GM20431 (cell line): ENCODE measurements around the gene ANAPC13.

Experiments used
- in situ Hi-C: fragments of 300-500 bp; cut with MseI, MboI; formaldehyde crosslinking; loops from one replicate; pipeline ENCODE4 v1.15.0; 2020; ENCODE audit warnings: low sequenced_read_pairs; ENCODE audit not compliant: unreplicated experiment

Gene ANAPC13, protein sequence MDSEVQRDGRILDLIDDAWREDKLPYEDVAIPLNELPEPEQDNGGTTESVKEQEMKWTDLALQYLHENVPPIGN

DNA sequence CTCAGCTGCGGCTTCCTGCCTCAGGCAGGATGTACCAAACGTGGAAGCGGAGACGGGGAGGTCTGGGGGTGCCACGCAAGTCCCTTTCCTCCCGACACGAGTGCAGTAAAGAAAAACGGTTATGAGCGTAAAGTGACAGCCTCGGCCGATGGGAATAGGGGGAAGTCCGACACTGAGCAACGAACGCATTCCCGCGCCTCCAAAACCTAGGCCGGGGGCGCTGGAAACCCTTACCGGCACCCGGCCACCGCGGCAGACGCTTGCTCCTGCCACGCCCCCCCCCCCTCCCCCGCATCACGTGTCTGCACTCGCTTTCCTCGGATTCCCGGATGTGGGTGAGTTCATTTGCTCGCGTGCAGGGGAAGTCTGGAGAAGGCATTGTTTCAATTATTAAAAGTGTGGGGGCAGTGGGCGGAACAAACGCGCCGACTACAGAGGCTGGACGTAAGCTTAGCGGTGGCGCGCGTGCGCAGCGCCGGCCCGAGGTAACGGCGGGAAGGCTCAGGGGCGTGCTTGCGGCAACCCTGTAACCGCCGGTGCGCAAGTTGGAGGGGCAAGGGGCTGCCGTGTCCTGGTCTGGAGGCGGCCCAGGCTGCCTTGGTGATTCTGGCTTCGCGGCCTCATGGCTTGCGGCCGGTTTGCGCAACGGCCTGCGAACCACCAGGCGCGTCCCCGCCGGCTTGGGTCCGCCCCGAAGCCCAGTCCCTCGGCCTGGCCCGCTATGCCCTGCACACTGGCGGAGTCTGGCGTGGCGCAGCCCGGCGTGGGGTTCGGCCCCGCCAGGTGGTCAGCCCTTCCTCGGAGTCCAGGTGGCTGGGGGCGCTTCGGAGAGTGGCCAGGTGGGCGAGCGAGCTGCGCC lies at the start of gene ANAPC13, which contains the start of gene CEP63:
Gene ANAPC13, minus strand, starts transcription at position 268 of the 859 bp plus-strand sequence. CDS start 3,081 bp downstream, outside the sequence.
Gene CEP63, plus strand, starts transcription at position 340 of the 859 bp plus-strand sequence. CDS start 9,264 bp downstream, outside the sequence.
- in situ Hi-C loops, result no loop called here

DNA sequence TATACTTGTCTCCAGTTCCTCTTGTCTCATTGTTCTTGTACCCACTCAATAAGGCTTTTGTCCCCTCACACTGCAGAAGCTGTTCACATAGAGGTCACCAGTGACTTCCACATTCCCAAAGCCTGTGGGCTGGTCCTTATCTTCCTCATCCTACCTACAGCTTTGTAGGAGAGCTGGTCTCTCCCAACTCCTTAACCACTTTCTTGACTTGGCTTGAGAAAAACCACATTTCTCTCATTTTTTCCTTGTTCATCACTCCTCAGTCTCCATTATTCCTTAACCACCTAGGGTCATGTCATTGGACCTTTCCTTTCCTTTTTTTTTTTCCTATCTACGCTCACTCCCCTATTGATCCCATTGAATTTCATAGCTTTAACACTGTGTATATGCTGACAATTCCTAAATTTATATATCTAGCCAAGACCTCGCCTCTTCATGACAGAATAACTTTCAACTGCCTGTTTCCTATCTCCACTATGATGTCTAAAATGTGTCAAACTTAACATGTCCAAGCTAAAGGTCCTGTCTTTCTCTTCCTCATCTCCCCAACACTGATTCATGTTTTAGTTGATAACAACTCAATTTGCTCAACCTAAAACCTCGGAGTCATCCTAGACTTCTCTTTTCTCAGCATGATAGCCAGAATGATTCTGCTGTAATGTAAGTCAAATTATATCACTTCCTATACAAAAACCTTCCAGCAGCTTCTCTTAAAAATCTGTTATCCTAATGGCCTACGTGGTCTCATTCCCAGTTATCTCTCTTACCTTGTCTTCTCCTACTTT lies 49.6 kb upstream of the ANAPC13 start:
- in situ Hi-C loops, result no loop called here

DNA sequence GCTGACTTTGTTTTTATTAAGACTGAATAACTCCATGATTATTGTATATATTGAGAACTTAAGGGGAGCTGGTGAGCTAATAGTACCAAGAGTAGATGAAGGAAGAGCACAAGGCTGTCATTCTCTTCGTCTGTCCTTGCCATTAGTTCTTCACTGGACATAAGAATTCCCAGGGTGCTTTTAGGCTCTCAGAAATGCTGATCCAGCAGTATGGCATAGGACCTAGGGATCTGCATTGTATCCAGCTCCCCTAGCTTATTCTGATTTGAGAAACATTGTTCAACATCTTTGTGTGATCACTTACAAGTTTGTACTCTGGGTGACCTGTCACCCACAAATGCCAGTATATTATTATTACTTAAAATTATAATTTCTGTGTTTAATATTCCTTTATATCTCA lies 47.7 kb upstream of the ANAPC13 start:
- in situ Hi-C loops, result no loop called here

DNA sequence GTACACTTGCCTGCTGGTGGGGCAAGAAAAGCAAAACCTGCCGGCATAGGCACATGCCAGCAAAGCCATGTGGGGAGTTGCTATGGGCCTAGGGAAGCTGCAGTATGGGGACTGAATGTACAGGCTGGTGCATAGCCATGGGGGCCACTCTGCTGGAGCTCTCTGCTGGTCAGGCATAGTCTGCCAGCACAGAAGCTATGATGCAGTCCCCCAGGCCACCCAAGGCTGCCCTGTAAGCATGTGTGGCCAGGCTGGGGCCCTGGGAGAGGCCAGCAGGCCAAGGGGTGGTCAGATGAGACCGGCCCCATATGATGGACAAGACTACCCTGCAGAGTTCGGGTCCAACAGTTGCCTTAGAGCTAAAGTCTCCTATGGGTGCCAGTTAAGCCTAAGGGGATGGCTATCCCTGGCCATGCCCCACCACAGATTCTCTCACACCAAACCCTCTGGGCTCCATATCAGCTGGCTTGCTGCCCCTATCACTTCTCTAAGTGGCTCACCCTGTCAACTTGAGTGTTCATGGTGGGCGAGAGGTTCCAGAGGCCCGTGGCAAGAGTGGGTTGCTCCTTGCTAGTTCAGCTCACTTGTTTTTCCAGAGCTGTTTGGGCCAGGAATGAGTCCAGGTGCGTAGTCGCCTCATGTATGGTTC lies 41.9 kb upstream of the ANAPC13 start:
- in situ Hi-C loops, result no loop called here

DNA sequence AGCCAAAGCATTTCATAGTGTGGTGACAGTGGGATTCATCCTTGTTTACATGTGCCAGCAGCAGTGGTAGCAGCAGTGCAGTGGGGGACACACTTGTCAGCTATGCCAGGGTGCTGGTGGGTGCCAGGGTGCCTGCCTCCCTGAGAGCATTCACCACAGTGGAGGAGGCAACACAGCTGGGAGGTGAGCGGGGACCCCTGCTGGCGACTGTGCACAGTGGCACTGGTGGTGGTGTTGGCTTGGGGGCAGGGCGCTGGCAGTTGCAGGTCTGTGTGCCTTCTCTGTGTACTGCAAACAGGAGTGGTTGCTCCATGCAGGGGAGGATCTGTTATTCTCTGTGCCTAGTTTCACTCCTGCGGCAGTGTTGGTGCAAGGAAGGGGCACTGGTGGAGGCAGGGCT lies 41.3 kb upstream of the ANAPC13 start:
- in situ Hi-C loops, result no loop called here

DNA sequence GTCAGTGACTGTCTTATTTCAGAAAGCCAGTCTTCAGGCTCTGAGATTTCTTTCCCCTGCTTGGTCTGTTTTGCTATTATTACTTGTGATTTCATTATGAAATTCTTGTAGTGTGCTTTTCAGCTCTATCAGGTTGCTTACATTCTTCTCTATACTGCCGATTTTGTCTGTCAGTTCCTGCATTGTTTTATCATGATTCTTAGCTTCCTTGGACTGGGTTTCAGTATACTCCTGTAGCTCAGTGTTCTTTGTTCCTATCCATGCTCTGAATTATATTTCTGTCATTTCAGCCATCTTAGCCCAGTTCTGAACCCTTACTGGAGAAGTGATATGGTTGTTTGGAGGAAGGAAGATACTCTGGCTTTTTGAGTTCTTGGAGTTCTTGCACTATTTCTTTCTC lies 40.5 kb upstream of the ANAPC13 start:
- in situ Hi-C loops, result no loop called here

DNA sequence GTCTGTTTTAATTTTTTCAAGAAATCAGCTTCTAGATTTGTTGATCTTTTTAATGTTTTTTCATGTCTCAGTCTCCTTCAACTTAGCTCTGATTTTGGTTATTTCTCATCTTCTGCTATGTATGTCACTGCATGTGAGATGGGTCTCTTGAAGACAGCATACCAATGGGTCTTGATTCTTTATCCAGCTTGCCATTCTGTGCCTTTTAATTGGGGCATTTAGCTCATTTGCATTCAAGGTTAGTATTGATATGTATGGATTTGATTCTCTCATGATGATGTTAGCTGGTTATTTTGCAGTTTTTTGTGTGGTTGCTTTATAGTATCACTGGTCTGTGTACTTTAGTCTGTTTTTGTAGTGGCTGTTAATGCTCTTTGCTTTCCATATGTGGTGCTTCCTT lies 39.5 kb upstream of the ANAPC13 start:
- in situ Hi-C loops, result no loop called here

DNA sequence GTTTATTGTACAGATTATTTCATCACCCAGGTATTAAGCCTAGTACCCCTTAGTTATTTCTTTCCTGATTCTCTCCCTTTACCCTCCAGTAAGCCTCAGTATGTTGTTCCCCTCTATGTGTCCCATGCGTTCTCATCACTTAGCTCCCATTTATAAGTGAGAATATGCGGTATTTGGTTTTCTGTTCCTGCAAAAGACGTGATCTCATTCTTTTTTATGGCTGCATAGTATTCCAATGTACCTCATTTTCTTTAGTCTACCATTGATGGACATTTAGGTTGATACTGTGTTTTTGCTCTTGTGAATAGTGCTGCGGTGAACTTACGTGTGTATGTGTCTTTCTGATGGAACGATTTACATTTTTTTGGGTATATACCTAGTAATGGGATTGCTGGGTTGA lies 36.8 kb upstream of the ANAPC13 start:
- in situ Hi-C loops, result no loop called here

DNA sequence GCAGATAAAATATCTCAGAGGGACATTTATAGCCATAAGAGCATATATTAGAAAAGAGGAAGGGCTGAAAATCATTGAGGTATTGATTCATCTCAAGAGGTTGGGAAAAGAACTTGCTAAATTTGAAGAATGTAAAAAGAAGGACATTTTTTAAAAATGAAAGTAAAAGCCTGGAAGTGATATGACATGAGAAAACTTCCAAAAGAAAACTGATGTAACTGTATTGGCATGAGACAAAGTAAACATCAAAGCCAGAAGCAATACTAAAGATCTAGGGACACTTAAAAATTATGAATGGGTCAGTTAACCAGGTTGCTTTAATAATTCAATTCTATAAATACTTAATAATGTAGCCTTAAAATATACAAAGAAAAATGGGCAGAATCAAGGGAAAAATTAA lies 32.0 kb upstream of the ANAPC13 start:
- in situ Hi-C loops, result no loop called here

DNA sequence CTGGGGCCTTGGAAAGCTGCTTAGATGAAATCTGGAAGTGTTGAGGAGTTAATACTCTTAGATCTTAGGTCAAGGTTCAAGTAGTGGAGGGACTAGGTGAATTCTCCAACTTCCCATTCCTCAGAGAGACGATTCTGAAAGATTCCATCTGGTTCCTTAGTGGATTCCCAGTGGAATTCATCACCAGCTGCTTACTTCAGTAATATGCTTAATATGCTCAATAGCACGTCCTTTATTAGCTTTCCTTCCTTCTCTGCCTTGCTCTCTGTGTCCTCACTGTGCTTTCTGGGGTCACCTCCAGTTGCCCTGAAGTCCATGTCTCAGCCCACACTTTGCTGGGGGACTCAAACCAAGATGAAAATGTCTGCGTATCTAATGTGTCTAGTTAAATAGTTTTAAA lies 31.1 kb upstream of the ANAPC13 start:
- in situ Hi-C loops, result no loop called here

DNA sequence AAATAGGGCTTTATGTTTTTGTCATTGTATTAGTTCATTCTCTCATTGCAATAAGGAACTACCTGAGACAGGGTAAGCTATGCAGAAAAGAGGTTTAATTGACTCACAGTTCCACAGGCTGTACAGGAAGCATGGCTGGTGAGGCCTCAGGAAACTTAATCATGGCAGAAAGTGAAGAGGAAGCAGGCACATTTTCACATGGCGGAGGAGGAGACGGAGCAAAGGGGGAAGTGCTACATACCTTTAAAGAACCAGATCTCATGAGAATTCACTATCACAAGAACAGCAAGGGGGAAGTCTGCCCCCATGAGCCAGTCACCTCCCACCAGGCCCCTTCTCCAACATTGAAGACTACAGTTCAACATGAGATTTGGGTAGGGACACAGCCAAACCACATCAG lies 25.7 kb upstream of the ANAPC13 start:
- in situ Hi-C loops, result no loop called here

DNA sequence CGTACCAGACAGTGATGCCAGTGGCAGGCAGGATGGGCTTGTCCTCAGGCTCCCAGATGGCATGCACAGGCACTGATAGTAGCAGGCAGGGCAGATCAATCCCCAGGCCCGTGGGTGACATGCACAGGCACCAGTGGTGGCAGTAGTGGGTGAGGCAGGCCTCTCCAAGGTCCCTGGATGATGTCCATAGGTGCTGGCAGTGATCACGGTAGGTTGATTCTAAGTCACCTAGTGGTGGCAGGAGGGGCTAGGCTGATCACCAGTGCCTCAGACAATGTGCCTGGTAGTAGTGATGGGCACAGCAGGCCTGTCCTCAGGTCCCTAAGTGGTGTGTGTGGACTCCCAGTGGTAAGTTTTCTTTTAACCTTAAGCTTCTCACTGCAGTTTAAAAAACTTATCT lies 19.7 kb upstream of the ANAPC13 start:
- in situ Hi-C loops, result no loop called here

DNA sequence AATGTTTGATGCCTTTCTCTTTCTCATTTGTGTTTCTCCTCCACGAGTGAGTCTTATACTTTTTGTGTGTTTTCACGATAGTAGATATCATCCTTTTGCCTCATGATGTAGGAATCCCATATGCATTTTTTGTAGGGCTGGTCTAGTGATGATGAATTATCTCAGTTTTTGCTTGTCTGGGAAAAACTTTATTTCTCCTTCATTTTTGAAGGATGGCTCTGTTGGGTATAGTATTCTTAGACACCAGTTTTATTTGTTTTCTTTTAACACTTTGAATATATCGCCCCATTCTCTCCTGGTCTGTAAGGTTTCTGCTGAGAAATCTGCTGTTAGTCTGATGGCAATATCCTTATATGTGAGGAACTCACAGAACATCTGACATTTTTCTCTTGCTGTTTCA lies 18.3 kb upstream of the ANAPC13 start:
- in situ Hi-C loops, result no loop called here

DNA sequence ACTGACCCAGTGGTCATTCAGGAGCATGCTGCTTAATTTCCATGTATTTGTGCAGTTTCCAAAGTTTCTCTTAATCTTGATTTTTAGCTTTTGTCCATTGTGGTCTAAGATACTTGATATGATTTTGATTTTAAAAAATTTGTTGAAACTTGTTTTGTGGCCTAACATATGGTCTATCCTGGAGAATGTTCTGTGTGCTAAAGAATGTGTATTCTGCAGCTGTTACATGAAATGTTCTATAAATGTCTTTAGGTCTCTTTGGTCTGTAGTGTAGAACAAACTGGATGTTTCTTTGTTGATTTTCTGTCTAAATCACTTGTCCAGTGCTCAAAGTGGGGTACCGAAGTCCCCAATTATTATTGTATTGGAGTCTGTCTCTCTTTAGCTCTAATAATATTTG lies 17.5 kb upstream of the ANAPC13 start:
- in situ Hi-C loops, result no loop called here

DNA sequence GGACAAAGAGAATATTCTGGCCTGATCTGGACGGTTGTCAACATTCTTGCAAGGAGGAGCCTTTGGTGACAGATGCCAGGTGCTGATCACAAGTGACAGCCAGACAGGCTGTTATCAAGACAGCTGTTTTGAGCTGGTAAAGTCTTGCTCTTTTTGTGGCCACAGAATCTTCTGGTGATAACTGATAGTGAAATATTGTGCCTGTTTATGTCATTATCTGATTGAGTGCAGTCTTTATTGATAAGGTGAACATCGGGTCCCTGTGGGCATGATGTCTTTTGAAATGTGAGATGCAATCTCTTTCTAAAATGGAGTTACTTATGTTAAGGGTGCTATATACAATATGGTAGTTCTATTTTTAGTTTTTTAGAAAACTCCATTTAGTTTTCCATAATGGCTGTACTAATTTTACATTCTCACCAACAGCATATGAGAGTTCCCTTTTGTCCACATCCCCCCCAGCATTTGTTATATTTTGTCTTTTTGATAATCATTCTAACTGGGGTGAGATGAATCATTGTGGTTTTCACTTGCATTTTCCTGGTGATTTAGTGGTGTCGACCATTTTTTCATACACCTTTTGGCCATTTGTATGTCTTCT lies 10.8 kb upstream of the ANAPC13 start:
- in situ Hi-C loops, result no loop called here

DNA sequence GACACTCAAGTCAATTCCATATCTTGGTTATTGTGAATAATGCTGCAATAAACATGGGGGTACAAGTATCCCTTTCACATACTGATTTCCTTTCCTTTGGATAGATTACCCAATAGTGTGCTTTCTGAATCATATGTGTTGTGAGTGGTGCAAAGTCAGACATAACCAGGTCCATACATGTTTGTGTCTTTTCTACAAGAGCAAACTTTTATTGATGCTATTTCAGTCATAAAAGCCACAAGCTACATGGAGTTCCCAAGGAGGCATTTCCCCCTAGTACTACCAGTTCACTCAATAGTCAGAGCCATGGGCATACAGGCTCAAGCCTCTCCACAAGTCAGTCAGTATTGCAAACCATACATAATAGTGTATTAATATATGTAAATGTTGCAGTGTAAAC lies 10.2 kb upstream of the ANAPC13 start:
- in situ Hi-C loops, result no loop called here

DNA sequence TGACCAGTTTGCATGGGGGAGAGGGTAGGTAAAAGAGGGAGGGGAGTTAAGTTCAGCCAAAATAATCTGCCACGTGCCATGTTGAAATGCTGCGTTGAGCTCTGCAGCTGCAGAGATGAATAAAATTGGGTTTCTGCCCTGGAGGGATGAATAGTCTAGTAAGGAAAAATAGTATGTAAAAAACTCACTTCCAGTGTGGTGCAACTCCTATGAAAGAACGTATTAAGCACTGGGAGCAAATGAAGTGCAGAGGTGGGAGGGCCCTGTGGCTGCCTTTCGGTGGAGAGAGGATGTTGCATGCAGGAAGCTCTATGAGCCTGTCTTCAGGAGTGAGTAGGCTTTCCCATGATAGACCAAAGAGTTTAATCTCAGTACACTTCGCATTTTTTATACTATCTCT lies 8.7 kb upstream of the ANAPC13 start:
- in situ Hi-C loops, result no loop called here

DNA sequence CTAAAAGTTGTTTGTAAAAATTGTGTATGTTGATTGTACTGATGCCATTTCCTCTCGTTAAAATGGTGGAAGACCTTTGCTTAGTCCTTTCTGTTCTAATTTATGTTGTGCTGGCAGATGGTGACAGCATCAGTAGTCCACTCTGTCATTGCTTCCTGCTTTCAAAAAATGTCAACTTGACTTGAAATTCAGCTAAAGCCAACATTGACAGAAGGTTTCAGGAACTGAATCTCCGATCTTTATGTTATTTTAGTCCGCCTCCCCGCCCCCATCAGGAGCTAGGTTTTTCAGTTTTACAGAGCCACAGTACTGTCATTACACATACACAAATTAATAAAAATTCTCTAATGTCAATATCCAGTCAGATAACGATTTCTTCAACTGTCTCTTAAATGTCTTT lies 1.6 kb upstream of the ANAPC13 start:
- in situ Hi-C loops, result no loop called here

DNA sequence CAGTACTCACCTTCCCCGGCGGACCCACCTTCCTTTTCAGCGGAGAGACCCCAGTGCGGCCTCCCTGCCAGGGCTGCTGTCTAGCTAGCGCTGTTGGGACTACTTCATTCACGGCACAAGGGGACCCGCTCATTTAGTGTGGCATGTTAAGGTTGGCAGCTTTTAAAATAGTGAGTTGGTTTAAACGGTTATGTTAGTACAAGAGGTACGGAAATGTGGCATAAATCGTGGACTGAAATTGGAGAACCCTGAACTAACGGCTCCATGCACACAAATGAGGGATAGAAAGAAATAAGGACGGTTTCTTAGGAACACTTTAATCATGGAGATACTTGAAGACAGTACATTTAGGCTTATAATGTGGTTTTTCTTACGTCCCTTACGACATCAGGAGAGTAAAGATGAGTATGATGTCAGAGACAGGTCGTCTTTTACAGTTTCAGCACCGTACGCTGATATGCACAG lies 824 bp upstream of the ANAPC13 start:
- in situ Hi-C loops, result no loop called here

DNA sequence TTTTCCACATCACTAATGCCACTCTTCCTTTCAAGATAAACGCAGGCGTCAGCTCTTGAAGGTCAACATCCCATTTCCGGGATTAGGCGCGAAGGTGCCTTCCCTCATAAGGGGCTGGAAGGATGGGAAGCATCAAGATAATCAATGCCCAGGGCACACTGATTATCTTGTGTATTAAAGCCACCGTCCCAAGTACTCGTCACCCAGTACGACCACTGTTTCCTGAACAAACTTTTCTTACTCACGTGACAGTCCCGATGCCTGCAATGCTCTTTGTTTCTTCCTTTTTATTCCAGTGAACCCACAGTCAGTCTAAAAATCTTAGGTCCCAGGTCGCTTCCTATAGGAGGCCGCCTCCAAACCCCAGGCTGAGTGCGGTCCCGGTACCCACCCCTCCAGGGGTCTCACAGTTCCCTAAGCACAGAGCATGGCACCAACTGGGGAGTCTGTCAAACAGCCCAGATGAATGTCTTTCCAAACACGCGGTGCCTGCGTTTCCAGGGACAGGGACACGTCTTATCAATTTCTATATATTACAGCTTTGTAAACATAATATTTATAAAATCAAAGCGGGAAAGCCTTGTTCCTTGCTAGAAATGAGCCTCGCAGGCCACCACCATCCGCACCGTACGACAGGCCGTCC lies 589 bp downstream of the ANAPC13 start:
- in situ Hi-C loops, result no loop called here
